SK-N-SH treated with all-trans-retinoic acid at 6 μM for 48 hours (cell line): ENCODE data around the gene GBF1.

Experiments
- ATAC-seq: fragments of 200-7000 bp; cut with Tn5 transposase; 3 replicates; pipeline ENCODE4 v1.9.1; 2020; ENCODE audit warnings: mild to moderate bottlenecking, moderate library complexity
- ARNTL ChIP-seq: fragments of 450-650 bp; formaldehyde crosslinking; IDR thresholded peaks from 2 replicates; pipeline ENCODE4 v1.5.0; 2020; ENCODE audit warnings: low read depth, mild to moderate bottlenecking, moderate library complexity, borderline replicate concordance
- BACH2 ChIP-seq: fragments of 250-450 bp; sonication (Bioruptor Pico); IDR thresholded peaks from 2 replicates; pipeline ENCODE4 v1.9.0; 2021; ENCODE audit warnings: mild to moderate bottlenecking, borderline replicate concordance
- CSDC2 ChIP-seq: fragments of 250-450 bp; sonication (Bioruptor Pico); IDR thresholded peaks from 2 replicates; pipeline ENCODE4 v1.5.0; 2020; ENCODE audit warnings: mild to moderate bottlenecking, moderate library complexity
- ESRRG ChIP-seq: fragments of 250-450 bp; sonication (Bioruptor Pico); IDR thresholded peaks from 2 replicates; pipeline ENCODE4 v1.6.1; 2021; ENCODE audit warnings: mild to moderate bottlenecking
- GLIS3 ChIP-seq: fragments of 250-450 bp; sonication (Bioruptor Pico); IDR thresholded peaks from 2 replicates; pipeline ENCODE4 v1.5.0; 2020; ENCODE audit warnings: mild to moderate bottlenecking, moderate library complexity
- OSR1 ChIP-seq: fragments of 250-450 bp; sonication (Bioruptor Pico); IDR thresholded peaks from 2 replicates; pipeline ENCODE4 v1.8.0; 2022; ENCODE audit warnings: moderate library complexity, mild to moderate bottlenecking, inconsistent platforms
- PPARA ChIP-seq: fragments of 250-450 bp; sonication (Bioruptor Pico); IDR thresholded peaks from 2 replicates; pipeline ENCODE4 v1.5.0; 2020; ENCODE audit warnings: mild to moderate bottlenecking, borderline replicate concordance
- RARB ChIP-seq: fragments of 250-450 bp; sonication (Bioruptor Pico); IDR thresholded peaks from 2 replicates; pipeline ENCODE4 v1.8.0; 2021; ENCODE audit warnings: mild to moderate bottlenecking, moderate library complexity
- SNAI2 ChIP-seq: fragments of 250-450 bp; sonication (Bioruptor Pico); IDR thresholded peaks from 2 replicates; pipeline ENCODE4 v1.5.0; 2020; ENCODE audit warnings: mild to moderate bottlenecking, moderate library complexity
- TCF4 ChIP-seq: fragments of 250-450 bp; sonication (Bioruptor Pico); IDR thresholded peaks from 2 replicates; pipeline ENCODE4 v1.8.0; 2021; ENCODE audit warnings: mild to moderate bottlenecking, moderate library complexity, borderline replicate concordance
- TOX ChIP-seq: fragments of 250-450 bp; sonication (Bioruptor Pico); IDR thresholded peaks from 2 replicates; pipeline ENCODE4 v1.8.0; 2021; ENCODE audit warnings: mild to moderate bottlenecking, moderate library complexity, borderline replicate concordance
- ZC3H10 ChIP-seq: fragments of 250-450 bp; sonication (Bioruptor Pico); IDR thresholded peaks from 2 replicates; pipeline ENCODE4 v1.5.1; 2021; ENCODE audit warnings: mild to moderate bottlenecking, moderate library complexity
- ZFP3 ChIP-seq: fragments of 250-450 bp; sonication (Bioruptor Pico); IDR thresholded peaks from 2 replicates; pipeline ENCODE4 v1.5.0; 2020; ENCODE audit warnings: mild to moderate bottlenecking, moderate library complexity
- ZFP30 ChIP-seq: fragments of 450-650 bp; formaldehyde crosslinking; IDR thresholded peaks from 2 replicates; pipeline ENCODE4 v1.5.0; 2022; ENCODE audit warnings: mild to moderate bottlenecking, moderate library complexity
- ZNF70 ChIP-seq: fragments of 450-650 bp; formaldehyde crosslinking; IDR thresholded peaks from 2 replicates; pipeline ENCODE4 v1.5.0; 2020; ENCODE audit warnings: mild to moderate bottlenecking, moderate library complexity
- ZNF8 ChIP-seq: fragments of 450-650 bp; formaldehyde crosslinking; IDR thresholded peaks from 2 replicates; pipeline ENCODE4 v1.5.0; 2020; ENCODE audit warnings: mild to moderate bottlenecking, moderate library complexity
- TF ChIP-seq, protein P1 (sequence below): fragments of 250-450 bp; sonication (Bioruptor Pico); IDR thresholded peaks from 2 replicates; pipeline ENCODE4 v1.5.0; 2020; ENCODE audit warnings: mild to moderate bottlenecking, moderate library complexity
- TF ChIP-seq, protein P2 (sequence below): fragments of 250-450 bp; sonication (Bioruptor Pico); IDR thresholded peaks from 2 replicates; pipeline ENCODE4 v1.5.1; 2021; ENCODE audit warnings: mild to moderate bottlenecking, moderate library complexity
- TF ChIP-seq, protein P3 (sequence below): fragments of 250-450 bp; sonication (Bioruptor Pico); IDR thresholded peaks from 2 replicates; pipeline ENCODE4 v1.5.1; 2020; ENCODE audit warnings: low read depth, mild to moderate bottlenecking, moderate library complexity
- TF ChIP-seq, protein P4 (sequence below): fragments of 250-450 bp; sonication (Bioruptor Pico); IDR thresholded peaks from 2 replicates; pipeline ENCODE4 v1.8.0; 2021; ENCODE audit warnings: low read depth, mild to moderate bottlenecking, moderate library complexity, borderline replicate concordance

GBF1 gene

DNA sequence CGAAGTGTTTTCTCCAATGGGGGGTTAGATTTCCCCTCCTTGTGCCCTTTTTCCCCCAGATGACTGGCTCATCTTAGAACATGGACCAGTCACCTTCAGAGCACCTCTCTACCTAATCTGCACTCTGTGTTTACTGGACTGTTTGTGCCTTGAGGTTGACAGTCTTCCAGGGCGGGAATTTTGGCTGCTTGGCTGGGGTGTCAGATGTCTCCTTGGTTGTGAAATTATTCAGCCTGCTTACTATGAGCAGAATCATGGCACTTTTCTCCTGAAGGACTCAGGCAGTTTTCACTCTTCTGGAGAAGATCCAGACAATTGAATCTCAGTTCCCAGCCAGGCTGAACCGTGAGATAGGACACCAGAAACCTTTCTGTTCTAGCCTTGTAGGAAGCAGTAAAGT lies 89.9 kb downstream of the GBF1 start:
- no peak for TF ChIP-seq GLIS3
- no peak for TF ChIP-seq TCF4
- no peak for TF ChIP-seq CSDC2 (CRISPR knock-in tag)
- no peak for TF ChIP-seq ARNTL (CRISPR knock-in tag)
- no peak for TF ChIP-seq ZNF8 (CRISPR knock-in tag)
- TF ChIP-seq ESRRG (CRISPR knock-in tag): no peak
- TF ChIP-seq, protein P1, sequence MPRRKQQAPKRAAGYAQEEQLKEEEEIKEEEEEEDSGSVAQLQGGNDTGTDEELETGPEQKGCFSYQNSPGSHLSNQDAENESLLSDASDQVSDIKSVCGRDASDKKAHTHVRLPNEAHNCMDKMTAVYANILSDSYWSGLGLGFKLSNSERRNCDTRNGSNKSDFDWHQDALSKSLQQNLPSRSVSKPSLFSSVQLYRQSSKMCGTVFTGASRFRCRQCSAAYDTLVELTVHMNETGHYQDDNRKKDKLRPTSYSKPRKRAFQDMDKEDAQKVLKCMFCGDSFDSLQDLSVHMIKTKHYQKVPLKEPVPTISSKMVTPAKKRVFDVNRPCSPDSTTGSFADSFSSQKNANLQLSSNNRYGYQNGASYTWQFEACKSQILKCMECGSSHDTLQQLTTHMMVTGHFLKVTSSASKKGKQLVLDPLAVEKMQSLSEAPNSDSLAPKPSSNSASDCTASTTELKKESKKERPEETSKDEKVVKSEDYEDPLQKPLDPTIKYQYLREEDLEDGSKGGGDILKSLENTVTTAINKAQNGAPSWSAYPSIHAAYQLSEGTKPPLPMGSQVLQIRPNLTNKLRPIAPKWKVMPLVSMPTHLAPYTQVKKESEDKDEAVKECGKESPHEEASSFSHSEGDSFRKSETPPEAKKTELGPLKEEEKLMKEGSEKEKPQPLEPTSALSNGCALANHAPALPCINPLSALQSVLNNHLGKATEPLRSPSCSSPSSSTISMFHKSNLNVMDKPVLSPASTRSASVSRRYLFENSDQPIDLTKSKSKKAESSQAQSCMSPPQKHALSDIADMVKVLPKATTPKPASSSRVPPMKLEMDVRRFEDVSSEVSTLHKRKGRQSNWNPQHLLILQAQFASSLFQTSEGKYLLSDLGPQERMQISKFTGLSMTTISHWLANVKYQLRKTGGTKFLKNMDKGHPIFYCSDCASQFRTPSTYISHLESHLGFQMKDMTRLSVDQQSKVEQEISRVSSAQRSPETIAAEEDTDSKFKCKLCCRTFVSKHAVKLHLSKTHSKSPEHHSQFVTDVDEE: no peak
- TF ChIP-seq ZFP30 (CRISPR knock-in tag): no peak
- no peak for TF ChIP-seq OSR1
- no peak for TF ChIP-seq ZC3H10 (CRISPR knock-in tag)
- no peak for TF ChIP-seq ZFP3
- TF ChIP-seq TOX (CRISPR knock-in tag): no peak
- ATAC-seq: no peak

DNA sequence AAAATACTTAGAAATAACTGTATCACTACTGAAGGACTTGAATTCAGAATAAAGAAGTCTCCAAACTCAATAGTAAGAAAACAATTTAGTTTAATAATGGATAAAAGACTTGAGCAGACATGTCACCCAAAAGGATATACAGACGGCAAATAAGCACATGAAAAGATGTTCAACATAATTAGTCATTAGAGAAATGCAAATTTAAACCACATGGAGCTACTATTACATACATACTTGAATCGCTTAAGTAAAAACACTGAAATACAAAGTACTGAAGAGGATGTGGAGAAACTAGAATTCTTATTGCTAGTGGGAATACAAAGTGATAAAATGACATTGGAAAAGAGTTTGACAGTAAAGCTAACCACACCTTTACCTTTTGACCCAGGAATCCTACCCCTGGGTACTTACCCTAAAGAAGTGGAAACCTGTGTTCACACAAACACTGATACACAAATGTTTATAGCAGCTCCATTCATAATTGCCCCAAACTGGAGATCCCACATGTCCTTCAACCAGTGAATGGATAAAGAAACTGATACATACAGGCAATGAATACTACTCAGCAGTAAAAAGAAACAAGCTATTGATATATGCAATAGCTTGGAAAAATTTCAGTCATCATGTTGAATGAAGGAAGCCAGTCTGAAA lies 95.8 kb downstream of the GBF1 start:
- no peak for ATAC-seq
- TF ChIP-seq ESRRG (CRISPR knock-in tag): no peak
- TF ChIP-seq BACH2 (CRISPR knock-in tag): no peak
- TF ChIP-seq SNAI2 (CRISPR knock-in tag): no peak
- TF ChIP-seq, protein P2, sequence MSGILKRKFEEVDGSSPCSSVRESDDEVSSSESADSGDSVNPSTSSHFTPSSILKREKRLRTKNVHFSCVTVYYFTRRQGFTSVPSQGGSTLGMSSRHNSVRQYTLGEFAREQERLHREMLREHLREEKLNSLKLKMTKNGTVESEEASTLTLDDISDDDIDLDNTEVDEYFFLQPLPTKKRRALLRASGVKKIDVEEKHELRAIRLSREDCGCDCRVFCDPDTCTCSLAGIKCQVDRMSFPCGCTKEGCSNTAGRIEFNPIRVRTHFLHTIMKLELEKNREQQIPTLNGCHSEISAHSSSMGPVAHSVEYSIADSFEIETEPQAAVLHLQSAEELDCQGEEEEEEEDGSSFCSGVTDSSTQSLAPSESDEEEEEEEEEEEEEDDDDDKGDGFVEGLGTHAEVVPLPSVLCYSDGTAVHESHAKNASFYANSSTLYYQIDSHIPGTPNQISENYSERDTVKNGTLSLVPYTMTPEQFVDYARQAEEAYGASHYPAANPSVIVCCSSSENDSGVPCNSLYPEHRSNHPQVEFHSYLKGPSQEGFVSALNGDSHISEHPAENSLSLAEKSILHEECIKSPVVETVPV (CRISPR knock-in tag): no peak
- no peak for TF ChIP-seq RARB (CRISPR knock-in tag)
- TF ChIP-seq GLIS3: no peak
- TF ChIP-seq ARNTL (CRISPR knock-in tag): no peak
- TF ChIP-seq PPARA (CRISPR knock-in tag): no peak

DNA sequence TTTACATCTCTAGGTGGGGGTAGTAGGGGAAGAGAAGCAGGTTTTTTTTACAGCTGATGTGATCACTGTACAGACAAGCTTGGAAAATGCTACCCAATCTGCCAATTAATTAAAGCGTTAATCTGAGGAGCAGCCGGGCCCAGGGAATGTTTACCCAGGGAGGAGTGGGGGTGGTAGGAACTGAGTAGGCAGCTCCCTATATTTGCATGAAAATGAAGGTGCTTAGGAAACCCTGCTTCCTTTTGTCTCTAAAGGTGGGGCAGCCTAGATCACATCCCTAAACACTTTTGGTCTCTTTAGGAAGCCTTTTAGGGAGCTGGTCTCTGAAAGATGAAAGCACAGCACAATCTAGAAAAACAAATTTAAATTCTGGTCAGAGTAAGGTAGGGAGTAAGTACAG lies 97.1 kb downstream of the GBF1 start:
- ATAC-seq: no peak; the same call in 2 of the 3 replicates
- TF ChIP-seq, protein P3, sequence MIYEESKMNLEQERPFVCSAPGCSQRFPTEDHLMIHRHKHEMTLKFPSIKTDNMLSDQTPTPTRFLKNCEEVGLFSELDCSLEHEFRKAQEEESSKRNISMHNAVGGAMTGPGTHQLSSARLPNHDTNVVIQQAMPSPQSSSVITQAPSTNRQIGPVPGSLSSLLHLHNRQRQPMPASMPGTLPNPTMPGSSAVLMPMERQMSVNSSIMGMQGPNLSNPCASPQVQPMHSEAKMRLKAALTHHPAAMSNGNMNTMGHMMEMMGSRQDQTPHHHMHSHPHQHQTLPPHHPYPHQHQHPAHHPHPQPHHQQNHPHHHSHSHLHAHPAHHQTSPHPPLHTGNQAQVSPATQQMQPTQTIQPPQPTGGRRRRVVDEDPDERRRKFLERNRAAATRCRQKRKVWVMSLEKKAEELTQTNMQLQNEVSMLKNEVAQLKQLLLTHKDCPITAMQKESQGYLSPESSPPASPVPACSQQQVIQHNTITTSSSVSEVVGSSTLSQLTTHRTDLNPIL: no peak
- TF ChIP-seq, protein P1: no peak
- TF ChIP-seq RARB (CRISPR knock-in tag) (no peak), OSR1 (no peak), ZC3H10 (CRISPR knock-in tag) (no peak), ZFP3 (no peak), SNAI2 (CRISPR knock-in tag) (no peak), ZNF8 (CRISPR knock-in tag) (no peak), ZNF70 (no peak), PPARA (CRISPR knock-in tag) (no peak), TOX (CRISPR knock-in tag) (no peak)
- TF ChIP-seq, protein P4, sequence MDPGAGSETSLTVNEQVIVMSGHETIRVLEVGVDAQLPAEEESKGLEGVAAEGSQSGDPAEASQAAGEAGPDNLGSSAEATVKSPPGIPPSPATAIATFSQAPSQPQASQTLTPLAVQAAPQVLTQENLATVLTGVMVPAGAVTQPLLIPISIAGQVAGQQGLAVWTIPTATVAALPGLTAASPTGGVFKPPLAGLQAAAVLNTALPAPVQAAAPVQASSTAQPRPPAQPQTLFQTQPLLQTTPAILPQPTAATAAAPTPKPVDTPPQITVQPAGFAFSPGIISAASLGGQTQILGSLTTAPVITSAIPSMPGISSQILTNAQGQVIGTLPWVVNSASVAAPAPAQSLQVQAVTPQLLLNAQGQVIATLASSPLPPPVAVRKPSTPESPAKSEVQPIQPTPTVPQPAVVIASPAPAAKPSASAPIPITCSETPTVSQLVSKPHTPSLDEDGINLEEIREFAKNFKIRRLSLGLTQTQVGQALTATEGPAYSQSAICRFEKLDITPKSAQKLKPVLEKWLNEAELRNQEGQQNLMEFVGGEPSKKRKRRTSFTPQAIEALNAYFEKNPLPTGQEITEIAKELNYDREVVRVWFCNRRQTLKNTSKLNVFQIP (CRISPR knock-in tag): no peak
- TF ChIP-seq, protein P2 (CRISPR knock-in tag): no peak
